ENCODE measurements around the gene COL28A1. TPM values are rescaled to one million over a fixed set of nuclear protein-coding genes. Genes with fewer than 3 reads are reported as not detected.

Gene COL28A1
- total RNA-seq, 1 donor from 2014 or later = 0.16 TPM

DNA sequence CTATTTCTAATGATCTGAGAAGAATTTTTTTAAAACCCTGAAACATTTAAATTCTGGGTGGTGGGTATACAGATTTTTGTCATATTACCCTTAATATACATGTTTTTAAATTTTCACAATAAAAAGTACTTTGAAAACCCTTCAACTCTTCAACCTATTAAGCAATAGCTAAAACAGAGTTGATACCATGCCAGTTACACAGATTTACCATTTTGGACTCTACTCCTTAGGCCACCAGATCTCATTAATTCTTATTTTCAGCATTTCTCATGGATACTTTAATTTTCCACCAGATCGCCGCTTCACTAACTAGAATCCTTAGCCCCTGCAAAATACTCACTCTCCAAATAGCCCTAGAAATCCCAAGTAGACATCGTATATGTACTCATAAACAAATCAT is 12.7 kb upstream of the COL28A1 start:
- H3K27me3 Mint-ChIP-seq = no peaks in the 10 kb centered on the region
- H3K9me3 Mint-ChIP-seq = no peaks in the 10 kb centered on the region
- no peak overlapping the region for H3K27ac Mint-ChIP-seq
- DNase-seq (no peak), ATAC-seq (ENCODE audit: low read depth) (no peak)
- intact Hi-C loops (cut with micrococcal nuclease) = no loop called here
- ChIA-PET CTCF (no interaction called here), POLR2A (no interaction called here)
- H3K4me3 Mint-ChIP-seq = no peak overlapping the region
- H3K36me3 Mint-ChIP-seq (ENCODE audit: low read depth) = peaks cover 4% of the 10 kb centered on the region
- no peaks in the 10 kb centered on the region for H3K4me1 Mint-ChIP-seq
- no peak for TF ChIP-seq CTCF (IDR thresholded peaks at IDR 0.05)

DNA sequence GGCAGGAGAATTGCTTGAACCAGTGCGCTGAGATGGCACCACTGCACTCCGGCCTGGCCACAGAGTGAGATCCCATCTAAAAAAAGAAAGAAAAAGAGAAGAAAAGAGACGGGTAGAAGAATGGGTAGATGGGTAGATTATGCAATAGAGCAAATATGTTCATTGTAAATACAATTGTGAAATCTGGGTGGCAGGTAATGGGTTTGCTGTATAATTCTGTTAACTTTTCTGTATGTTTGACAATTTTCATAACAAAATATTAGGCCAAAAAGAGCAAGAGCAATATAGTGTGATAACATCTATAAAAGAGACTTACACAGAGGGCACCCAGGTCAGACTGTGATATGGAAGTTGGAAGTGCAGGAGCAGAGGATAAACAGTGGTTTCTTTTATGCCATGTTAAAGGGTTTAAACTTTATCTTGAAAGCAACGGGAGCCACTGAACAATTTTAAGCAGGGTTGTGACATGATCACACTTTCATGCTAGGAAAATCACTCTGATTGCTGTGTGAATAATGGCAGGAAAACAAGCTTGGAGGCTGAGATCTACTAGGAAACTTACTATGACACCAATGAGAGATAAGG is 6.7 kb upstream of the COL28A1 start:
- TF ChIP-seq CTCF (IDR thresholded peaks at IDR 0.05) = no peak
- Mint-ChIP-seq H3K36me3 (ENCODE audit: low read depth) (no peaks in the 10 kb centered on the region), H3K27ac (no peak overlapping the region), H3K4me1 (peaks cover 2% of the 10 kb centered on the region), H3K4me3 (no peak overlapping the region), H3K9me3 (no peaks in the 10 kb centered on the region), H3K27me3 (peaks cover 6% of the 10 kb centered on the region)
- ChIA-PET CTCF (interaction anchor here (0.7 to 4.7 kb wide), 5 partner anchors 8 to 440 kb away, joined by 3 to 44 read pairs (median 7); partner anchors contain the start of gene C1GALT1), POLR2A (no interaction called here)
- ATAC-seq (ENCODE audit: low read depth) = no peak
- no peak for DNase-seq
- intact Hi-C loops (cut with micrococcal nuclease) = loop anchor here (5.0 kb wide), 1 partner anchor 590 kb away; no protein-coding TSS in a partner anchor

DNA sequence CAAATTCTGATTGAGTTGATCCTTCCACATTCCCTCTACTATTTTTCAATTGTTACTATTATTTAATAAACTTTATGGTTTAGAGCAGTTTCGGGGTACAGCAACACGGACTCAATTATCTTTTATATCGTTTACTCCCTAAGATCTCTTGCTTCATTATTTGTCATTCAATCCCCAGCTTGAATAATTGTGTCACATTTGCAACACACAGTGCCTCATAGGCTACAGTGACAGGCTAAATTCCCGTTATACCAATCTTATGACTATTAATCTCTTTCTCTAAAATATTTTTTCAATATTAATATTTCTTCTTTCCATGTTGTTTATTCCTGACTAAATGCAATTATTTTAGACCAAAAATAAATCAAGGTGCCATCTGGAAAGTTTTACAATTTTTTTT is 4.0 kb upstream of the COL28A1 start:
- ChIA-PET POLR2A (no interaction called here), CTCF (interaction anchor here (1.1 to 4.7 kb wide), 4 partner anchors 358 to 677 kb away, joined by 3 to 44 read pairs (median 6); no protein-coding TSS in a partner anchor)
- peaks cover 8% of the 10 kb centered on the region for H3K27me3 Mint-ChIP-seq
- no peak overlapping the region for H3K4me3 Mint-ChIP-seq
- no peaks in the 10 kb centered on the region for H3K9me3 Mint-ChIP-seq
- intact Hi-C loops (cut with micrococcal nuclease) = loop anchor here (2.0 to 5.0 kb wide), 7 partner anchors 115 to 757 kb away; partner anchors contain the start of gene C1GALT1
- no peak for TF ChIP-seq CTCF (IDR thresholded peaks at IDR 0.05)
- H3K36me3 Mint-ChIP-seq (ENCODE audit: low read depth) = no peaks in the 10 kb centered on the region
- no peak overlapping the region for H3K27ac Mint-ChIP-seq
- H3K4me1 Mint-ChIP-seq = peaks cover 2% of the 10 kb centered on the region
- ATAC-seq (ENCODE audit: low read depth) (no peak), DNase-seq (no peak)

- peaks cover 10% of the 10 kb centered on the region for H3K27me3 Mint-ChIP-seq
- ChIA-PET CTCF (interaction anchor here (0.6 to 4.7 kb wide), 5 partner anchors 153 to 678 kb away, joined by 3 to 44 read pairs (median 4); no protein-coding TSS in a partner anchor), POLR2A (no interaction called here)
- no peaks in the 10 kb centered on the region for H3K36me3 Mint-ChIP-seq (ENCODE audit: low read depth)
- intact Hi-C loops (cut with micrococcal nuclease) = no loop called here
- ATAC-seq (ENCODE audit: low read depth) (no peak), DNase-seq (no peak)
- H3K27ac Mint-ChIP-seq = no peak overlapping the region
- TF ChIP-seq CTCF (IDR thresholded peaks at IDR 0.05) = no peak
- no peaks in the 10 kb centered on the region for H3K9me3 Mint-ChIP-seq
- no peak overlapping the region for H3K4me3 Mint-ChIP-seq
- peaks cover 2% of the 10 kb centered on the region for H3K4me1 Mint-ChIP-seq
Observed at GRCh38 chr7:7539152-7539551, 3.5 kb upstream of the COL28A1 start.

DNA sequence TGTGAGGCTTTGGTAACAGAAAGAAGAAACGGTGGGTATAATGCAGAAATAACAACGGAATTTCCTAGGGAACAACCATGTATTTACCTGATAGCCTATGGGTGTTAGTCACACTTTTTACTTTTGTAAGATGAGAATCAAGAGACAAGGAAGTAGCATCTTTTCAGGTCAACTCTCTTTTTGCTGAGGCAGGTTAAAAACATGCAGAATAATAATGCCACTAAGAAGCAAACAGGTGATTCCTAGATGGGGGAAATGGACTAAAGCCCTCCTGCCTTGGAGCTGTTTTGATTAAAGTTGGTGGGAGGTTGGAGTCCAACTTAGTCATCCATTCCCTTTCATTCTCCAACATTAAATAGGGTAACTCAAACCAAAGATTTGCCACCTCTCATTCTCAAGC is 2.0 kb upstream of the COL28A1 start:
- TF ChIP-seq CTCF (IDR thresholded peaks at IDR 0.05) = no peak
- Mint-ChIP-seq H3K9me3 (no peaks in the 10 kb centered on the region), H3K27ac (no peak overlapping the region), H3K4me3 (no peak overlapping the region), H3K4me1 (peaks cover 2% of the 10 kb centered on the region), H3K36me3 (ENCODE audit: low read depth) (no peaks in the 10 kb centered on the region), H3K27me3 (peaks cover 10% of the 10 kb centered on the region)
- DNase-seq (no peak), ATAC-seq (ENCODE audit: low read depth) (no peak)
- ChIA-PET CTCF (interaction anchor here (4.7 kb wide), 1 partner anchor 435 kb away, joined by 44 read pairs; no protein-coding TSS in a partner anchor), POLR2A (no interaction called here)
- intact Hi-C loops (cut with micrococcal nuclease) = no loop called here
